ENCODE data around the gene FOXJ1.

DNA sequence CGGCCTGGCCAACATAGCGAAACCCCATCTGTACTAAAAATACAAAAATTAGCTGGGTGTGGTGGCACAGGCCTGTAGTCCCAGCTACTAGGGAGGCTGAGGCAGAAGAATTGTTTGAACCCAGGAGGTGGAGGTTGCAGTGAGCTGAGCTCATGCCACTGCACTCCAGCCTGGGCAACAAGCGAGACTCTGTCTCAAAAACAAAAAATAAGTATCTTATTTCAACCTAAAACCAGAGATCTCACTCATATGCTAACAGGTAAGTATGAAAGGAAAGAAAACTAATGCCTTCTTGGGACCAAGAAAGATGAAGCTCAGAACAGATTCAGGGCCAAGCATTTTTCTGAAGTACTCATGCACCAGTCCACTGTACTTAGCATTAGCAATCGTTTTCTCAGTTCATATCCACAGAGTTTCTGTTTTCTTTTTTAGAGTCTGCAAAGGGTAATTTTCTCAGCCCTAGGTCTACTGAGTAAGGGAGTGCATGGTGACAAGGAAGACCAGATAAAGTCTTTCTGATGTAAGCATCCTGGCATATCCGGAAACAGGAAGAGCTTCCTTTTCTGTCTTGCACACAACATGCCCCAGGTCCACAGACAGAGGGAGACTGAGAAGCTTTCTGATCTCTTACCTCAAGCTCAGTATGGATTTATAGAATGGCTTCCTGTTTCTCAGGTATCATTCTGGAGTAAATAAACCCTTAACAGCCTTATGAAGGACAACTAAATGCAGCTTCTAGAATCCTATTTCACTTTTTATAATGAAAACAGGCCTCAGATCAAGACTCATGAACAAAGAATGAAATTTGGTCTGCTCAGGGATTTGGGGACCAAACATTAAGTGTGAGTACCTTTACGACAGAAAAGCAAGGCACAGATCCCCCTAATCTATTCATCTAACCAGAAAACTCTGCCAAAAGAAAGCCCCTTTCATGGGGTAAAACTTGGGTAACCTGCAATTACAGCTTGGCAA is 38.7 kb upstream of the FOXJ1 start:
- TF ChIP-seq BHLHE40 (IDR thresholded peaks at IDR 0.05; ENCODE audit: borderline replicate concordance): no peak
- TF ChIP-seq SP1 (IDR thresholded peaks at IDR 0.05): no peak
- no peak for TF ChIP-seq ZNF384 (IDR thresholded peaks at IDR 0.05)
- TF ChIP-seq NFRKB (IDR thresholded peaks at IDR 0.05): no peak
- TF ChIP-seq FOXM1 (IDR thresholded peaks at IDR 0.05; ENCODE audit: borderline replicate concordance): no peak
- no peak for TF ChIP-seq FOXK2 (IDR thresholded peaks at IDR 0.05)
- TF ChIP-seq FOXA1 (IDR thresholded peaks at IDR 0.05): no peak
- TF ChIP-seq, protein P1, sequence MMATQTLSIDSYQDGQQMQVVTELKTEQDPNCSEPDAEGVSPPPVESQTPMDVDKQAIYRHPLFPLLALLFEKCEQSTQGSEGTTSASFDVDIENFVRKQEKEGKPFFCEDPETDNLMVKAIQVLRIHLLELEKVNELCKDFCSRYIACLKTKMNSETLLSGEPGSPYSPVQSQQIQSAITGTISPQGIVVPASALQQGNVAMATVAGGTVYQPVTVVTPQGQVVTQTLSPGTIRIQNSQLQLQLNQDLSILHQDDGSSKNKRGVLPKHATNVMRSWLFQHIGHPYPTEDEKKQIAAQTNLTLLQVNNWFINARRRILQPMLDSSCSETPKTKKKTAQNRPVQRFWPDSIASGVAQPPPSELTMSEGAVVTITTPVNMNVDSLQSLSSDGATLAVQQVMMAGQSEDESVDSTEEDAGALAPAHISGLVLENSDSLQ (IDR thresholded peaks at IDR 0.05): no peak
- no peak for TF ChIP-seq LEF1 (IDR thresholded peaks at IDR 0.05; ENCODE audit: borderline replicate concordance)

Data from HEK293T (cell line).